IPS-NIHi11 (cell line): ENCODE results near the gene SLC25A3.
"Not testable (repeated sequence)": the region's sequence is repeated elsewhere in the genome, so short reads cannot be mapped to it uniquely, and the experiment has no call there.

Experiments used
- DNase-seq: peaks from one replicate; pipeline ENCODE4 v3.0.0; 2012; ENCODE audit warnings: mixed read lengths, low spot score

SLC25A3 gene

DNA sequence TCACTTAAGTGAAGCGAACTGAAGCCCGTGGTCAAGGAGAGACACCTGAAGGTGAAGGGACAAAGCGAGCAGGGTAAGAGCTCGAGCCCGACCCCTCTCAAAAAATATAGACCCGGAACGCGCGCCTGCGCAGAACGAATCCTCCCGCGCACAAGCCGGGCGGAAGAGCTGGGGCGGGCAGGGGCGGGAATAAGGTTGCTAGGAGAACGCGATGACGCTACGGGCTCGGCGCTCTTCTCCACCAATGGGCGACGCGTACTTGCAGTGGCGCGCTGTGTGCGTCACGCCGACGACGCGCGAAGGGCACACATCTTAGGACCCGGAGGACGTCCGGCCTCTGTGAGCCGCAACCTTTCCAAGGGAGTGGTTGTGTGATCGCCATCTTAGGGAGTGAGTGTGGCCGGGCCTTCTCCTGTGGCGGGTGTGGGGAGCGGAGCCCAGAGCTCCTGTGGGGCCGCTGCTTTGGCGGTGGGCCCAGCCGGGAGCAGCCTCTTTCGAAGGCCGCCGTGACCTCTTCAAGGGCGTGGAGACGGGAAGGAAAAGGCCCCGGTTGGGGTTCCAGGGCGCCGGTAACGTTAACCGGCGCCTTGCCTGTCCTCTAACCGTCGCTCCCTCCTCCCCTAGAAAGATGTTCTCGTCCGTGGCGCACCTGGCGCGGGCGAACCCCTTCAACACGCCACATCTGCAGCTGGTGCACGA is at the start of gene SLC25A3:
Gene SLC25A3 (plus strand): TSS at position 336 of the 699 bp plus-strand sequence. CDS start 293 bp downstream, at position 629.
- DNase-seq: peak; percentile 97

DNA sequence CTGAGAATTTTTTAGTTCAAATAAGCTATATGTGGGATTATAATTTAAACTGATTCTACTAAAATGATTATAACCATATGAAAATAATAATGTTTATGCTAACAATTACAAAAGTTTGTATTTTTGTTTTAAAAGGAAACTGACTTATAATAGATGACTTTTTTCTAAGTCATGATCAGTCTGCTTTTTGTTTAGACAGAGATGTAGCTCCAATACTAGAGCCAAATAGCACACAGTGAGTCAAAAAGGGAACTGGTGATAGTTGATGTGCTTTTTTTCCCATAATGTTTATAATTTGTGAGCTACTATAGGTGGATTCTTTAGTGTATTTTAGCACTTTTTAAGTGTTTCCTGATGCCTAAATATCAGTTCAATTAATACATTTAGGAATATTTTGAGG is 49.8 kb upstream of the SLC25A3 start:
- no peak for DNase-seq

DNA sequence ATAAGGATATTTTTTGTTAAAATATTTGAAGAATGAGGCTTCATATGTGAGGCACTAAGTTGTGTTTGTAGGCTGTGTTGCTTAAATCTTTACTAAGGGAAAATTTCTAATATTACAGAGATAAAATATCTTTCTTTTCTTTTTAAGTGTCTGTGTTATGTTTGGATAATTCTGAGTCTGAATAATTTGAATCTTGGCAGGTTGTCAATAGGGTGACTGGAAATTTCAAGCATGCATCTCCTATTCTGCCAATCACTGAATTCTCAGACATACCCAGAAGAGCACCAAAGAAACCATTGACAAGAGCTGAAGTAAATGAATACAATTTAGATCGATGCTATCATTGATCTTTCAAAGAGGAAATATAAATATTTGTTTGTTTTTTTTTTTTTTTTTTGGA is 48.7 kb upstream of the SLC25A3 start:
- no peak for DNase-seq

DNA sequence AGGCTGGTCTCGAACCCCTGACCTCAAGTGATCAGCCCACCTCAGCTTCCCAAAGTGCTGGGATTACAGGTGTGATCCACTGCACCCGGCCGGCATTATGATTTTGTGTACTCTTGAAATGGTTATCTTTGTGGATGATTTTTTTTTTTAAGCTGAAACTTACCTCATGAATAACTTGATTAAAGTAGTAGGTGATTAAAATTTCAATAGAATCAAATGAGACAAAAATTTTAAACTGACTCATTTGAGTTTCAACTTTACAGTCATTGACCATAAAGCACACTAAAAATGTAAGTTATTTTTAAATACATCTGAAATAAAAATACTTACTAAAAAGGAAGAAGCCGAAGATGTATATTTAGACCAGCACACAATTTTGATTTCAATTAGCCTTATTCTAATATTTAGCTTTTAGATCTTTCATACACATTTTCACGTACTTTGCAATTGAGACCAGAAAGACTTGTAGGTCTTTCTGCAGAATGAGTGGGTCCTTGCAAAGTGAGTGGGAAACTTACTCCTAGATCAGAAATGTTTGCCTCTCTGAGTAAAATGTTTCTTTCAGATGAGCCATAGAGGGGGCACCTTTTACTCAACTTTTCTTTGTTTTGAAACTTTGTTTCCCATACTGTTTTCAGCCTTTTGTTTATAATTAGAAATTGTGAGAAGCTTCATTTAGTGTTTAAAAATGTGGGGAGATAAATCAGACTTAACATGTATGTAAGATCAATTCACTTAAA is 43.9 kb upstream of the SLC25A3 start:
- no peak for DNase-seq

DNA sequence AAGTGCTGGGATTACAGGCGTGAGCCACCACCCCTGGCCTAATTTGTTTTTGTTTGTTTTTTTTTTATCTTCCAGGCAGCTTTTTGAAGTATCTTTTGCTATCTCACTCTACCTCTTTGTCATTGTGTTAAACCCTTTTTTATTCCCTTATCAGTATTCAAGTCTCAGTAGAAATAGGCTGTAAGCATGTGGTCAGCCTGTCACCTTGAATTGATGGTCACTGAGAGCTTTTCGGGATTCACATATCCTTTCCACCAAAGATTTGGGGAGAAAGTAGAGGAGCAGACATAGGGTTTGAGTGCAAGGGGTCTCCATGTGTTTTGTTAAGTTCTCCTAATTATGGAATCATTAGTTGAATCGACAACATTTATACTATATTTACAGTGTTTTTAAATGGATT is 41.7 kb upstream of the SLC25A3 start:
- no peak for DNase-seq

DNA sequence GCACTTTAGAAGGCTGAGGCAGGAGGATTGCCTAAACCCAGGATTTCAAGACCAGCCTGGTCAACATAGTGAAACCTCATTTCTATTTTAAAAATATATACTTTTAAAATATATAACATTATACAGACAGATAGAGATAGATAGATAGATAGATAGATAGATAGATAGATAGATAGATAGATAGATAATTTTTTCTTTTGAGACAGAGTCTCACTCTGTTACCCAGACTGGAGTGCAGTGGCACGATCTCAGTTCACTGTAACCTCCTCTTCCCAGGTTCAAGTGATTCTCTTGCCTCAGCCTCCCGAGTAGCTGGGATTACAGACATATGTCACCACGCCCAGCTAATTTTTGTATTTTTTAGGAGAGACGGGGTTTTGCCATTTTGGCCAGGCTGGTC is 35.4 kb upstream of the SLC25A3 start:
- not testable (repeated sequence) for DNase-seq

DNA sequence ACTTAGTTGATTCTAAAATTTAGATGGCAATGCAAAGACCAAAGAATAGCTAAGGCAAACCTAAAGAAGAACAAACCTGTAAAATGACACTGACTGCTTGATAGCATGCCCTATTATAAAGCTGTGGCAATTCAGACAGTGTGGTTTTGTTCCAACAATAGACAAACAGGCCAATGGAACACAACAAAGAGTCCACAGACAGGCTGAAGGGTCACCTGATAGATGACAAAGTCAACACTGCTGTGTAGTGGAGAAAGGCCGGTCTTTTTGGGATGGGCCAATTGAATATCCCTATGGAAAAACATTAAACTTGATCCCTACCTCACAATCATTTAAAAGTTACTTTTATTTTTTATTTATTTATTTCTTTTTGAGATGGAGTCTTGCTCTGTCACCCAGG is 33.8 kb upstream of the SLC25A3 start:
- DNase-seq: no peak

DNA sequence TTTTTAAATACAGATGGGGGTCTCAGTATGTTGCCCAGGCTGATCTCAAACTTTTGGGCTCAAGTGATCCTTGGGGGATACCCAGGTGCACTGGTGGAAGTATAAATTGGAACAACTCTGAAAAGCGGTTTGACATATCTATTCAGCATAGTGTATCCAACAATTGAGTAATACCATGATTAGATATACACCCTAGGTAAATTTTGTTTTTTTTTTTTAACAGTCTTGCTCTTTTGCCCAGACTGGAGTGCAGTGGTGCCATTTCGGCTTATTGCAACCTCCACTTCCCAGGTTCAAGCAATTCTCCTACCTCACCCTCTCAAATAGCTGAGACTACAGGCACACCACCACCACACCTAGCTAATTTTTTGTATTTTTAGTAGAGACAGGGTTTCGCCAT is 31.6 kb upstream of the SLC25A3 start:
- no peak for DNase-seq

DNA sequence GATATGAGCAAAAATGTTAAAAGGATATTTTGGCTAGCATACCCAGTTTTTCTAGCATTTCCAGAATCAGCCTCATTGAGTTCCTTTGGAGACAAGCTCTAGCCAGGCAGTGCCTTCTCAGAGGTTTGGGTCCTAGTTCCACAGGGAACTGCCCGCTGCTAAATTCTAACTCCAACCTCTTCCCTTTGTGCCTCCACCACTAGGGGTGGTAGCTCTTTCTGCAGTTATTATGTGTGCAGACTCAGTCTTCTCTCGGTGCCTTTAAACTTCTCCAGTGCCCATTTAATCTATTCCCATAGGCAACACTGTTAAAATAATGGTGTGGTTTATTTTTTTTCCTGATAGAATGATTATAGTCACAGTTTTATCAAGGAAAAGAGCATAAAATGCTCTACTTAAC is 21.5 kb upstream of the SLC25A3 start:
- peak; percentile 61 for DNase-seq

DNA sequence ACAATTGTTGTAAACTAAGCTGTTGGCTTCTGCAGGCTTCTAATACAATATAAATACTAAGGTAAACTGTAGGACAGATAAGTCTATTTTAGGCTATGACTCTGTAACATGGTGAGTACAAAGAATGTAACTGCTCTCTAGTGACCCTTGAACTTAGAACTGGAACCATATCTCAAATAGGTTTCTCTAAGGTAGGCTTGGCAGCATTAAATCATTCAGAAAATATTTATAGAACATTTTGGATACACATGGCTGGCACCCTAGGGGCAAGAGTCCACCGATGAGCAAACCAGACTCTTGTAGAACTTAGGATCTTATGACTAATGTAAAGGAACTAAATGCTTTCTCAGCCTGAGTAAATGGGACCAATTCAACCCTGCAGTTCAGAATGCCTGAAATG is 19.4 kb upstream of the SLC25A3 start:
- DNase-seq: no peak

DNA sequence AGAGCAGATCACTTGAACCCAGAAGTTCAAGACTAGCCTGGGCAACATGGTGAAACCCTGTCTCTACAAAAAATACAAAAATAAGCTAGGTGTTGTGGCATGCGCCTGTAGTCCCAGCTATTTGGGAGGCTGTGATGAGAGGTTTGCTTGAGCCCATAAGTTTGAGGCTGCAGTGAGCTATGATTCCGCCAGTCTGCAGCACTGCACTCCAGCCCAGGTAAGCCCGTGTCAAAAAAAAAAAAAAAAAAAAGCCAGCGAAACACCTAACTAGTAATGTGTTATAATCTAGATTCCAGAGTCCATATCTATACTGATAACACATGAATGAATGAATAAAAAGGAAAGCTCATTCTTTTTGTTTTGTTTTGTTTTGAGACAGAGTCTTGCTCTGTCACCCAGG is 18.5 kb upstream of the SLC25A3 start:
- no peak for DNase-seq

DNA sequence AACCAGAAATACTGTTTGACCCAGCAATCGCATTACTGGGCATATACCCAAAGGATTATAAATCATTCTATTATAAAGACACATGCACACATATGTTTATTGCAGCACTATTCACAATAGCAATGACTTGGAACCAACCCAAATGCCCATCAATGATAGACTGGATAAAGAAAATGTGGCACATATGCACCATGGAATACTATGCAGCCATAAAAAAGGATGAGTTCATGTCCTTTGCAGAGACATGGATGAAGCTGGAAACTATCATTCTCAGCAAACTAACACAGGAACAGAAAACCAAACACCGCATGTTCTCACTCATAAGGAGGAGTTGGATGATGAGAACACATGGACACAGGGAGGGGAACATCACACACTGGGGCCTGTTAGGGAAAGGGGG is 16.7 kb upstream of the SLC25A3 start:
- DNase-seq: not testable (repeated sequence)

DNA sequence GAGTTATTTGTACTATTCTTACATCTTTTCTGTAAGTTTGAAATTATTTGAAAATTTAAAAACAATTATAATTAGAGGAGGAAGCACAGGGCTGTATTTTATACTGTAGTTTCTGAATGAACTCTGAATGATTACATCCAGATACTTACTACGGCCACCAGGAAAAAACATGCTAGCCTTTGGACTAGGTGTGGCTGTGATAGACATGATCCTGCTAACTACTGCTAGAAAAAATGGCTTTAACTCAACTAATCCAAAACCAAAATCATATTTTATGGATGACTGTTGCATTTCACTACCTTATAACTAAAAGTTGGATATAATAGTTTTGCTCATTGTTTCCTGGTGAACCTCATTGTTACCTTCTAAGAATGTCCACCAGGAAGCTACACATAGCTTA is 15.1 kb upstream of the SLC25A3 start:
- DNase-seq: no peak

DNA sequence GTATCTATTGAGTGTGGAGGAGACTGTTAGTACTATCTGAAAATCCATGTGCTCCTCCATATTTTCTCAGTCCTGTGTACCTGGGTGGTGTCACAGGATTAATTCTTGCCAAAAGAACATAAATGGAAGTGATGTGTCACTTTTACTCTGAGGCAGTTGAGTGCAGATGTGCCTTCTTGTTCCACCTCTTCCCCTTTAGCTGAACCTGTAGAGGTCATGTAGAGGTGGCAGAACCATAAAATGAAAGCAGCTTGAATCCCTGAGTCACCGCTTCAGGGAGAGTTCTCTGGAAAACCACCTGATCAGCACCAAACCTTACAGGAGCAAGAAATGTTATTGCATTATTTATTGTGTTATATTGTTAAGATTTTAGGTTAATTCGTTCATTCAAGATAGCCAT is 14.7 kb upstream of the SLC25A3 start:
- DNase-seq: no peak

DNA sequence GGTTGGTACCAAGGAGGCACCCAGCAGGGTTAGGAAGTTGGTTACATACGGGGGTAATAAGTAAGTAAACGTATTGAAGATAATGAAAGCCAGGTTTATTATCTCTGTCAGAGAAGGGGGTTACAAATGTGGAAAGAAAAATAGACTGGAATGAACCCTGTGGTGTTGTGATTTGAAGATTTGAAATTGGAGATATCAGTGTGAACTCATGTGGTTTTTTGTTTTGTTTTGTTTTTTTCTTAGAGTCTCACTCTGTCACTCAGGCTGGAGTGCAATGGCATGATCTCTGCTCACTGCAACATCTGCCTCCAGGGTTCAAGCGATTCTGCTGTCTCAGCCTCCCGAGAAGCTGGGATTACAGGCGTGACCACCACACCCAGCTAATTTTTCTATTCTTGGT is 14.1 kb upstream of the SLC25A3 start:
- no peak for DNase-seq

DNA sequence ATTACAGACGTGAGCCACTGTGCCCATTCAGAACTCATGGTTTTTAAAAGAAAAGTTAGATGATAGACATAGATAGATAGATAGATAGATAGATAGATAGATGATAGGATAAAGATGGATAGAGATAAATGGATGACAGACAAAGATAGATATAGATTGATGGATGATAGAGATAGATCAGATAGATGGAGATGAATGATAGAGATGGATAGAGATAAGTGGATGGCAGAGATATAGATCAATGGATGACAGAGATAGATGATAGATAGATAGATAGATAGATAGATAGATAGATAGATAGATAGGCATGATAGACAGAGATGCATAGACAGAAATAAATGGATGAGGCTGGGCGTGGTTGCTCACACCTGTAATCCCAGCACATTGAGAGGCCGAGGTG is 13.7 kb upstream of the SLC25A3 start:
- no peak for DNase-seq

DNA sequence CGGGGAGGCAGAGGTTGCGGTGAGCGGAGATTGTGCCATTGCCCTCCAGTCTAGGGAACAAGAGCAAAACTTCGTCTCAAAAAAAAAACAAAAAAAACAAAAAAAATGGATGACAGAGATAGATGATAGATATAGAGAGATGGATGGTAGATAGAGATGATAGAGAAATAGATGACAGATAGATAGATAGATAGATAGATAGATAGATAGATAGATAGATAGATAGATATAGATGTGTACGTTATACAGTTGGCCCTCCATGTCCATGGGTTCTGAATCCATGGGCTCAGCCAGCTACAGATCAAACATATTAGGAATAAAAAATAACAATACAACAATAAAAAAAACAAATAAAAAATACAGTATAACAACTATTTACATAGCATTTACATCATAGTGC is 12.8 kb upstream of the SLC25A3 start:
- DNase-seq: no peak

DNA sequence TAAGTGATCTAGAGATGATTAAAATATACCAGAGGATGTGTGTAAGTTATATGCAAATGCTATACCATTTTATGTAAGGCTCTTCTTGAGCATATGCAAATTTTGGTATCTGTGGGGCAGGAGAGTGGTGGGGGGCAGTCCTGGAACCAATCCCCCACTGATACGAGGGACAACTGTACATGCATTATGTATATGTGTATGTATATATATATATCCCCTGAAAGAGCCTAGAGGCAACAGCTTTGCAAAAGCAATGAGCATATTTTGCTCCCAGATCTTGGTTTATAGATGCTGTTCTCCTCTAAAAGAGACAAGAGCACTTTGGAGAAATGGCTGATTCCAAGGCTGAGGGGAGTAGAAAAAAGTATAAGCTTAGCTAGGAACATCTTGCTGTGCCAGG is 12.4 kb upstream of the SLC25A3 start:
- no peak for DNase-seq

DNA sequence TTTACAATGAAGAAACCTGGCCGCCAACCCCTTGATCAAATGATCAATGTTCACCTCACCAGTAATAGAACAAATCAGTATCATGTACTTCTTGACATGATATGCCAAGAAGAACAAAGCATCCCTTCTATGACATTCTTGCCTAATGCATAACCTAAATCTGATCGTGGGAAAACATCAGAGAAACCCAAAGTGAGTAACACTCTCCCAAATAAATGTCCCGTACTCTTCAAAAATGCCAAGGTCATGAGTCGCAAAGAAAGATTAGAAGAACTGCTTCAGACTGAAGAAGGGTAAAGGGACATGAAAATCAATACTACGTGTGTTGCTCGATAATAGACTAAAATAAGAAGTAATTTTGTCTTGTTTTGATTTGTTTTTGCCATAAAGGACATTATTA is 11.4 kb upstream of the SLC25A3 start:
- DNase-seq: no peak

DNA sequence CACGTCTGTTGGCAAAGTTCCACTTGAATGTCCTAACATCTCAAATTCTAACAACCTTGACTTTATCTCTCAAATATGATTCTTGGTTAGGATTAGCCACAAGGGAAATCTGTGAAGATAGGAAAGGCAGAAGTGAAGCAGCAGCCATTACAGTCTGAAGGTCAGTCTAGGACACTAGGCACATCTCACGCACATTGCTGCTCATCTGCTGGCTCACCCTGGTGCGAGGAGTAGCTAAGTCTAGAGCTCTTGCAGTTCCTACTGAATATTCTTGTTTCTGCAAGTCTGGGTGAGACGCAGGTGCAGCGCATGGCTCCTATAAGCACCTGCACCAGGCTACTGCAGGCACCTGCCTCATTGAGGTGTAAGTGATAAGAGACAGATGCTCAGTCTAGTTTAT is 6.4 kb upstream of the SLC25A3 start:
- DNase-seq: no peak

DNA sequence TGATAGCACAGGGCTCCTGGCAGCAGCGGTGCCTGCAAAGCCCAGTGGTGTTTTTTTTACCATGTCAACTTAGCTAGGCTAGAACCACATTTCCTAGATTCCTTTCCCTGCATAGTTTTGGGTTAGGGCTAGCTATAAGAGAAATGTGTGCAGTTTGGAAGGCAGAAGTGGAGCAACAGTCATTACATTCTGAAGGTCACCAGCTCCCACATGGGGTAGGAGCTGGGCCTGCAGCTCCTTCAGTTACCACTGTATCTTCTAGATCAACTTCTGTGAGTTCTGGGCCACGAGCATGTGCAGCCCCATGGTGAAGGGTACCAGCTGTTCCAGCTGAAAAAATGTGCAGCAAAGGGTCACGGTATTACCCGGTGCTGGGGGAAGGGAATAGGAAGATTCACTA is 2.3 kb upstream of the SLC25A3 start:
- DNase-seq: no peak

DNA sequence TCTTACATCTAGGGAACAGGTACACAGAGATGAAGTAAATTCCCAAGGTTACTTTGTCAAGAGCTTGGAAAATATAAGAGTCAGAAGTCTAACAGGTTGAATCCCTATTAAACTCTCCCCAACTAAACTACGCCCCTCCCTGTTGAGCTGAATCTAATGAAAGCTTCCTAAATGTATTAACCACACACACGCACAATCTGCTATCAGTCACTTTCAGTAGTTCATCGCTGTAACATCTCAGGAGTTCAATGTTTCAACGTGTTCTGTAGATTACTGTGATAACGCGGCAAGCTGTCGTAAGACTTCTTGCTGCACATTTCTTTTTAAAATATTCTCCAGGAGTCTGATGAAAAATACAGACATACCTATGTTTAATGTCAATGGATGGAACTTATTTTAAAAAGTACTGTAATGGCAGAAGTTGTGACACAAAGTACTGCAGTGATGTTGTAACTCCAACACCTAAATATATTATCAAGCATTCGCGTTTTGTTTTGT is 612 bp upstream of the SLC25A3 start:
- no peak for DNase-seq

DNA sequence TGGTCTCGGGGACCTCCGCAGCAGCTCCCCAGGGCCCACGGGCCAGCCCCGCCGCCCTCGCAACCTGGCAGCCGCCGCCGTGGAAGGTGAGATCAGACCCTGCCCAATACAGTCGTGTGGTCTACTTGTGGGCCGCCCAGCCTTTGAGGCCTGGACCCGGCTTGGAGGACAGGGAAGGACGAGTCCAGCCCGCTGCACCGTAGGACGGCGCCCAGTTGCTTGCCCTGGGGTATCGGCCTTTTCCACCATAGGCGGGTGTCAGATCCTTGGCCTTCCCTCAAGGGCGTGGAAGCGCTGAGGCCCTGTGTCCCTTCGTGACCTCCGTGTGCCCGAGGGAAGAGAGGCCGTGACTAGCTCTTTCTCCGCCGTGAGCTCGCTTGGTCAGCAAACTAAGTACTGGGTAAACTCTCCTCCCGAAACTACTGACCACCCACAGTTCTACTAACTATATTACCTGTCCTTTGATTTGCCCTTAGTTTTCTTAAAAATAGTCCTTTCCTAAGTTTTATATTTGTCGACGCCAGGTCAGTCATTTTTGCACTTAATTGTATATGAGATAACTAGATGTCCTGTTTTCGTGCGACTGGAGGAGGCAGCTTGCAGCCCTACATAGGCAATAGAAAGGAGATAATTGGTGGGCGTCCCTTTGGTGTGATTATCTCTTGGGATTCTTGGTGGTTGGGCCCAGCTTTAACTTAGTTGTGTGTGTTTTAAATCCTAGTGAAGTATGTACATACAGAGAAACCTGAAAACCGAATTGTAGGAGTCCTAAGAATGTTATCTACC is 757 bp downstream of the SLC25A3 start:
- DNase-seq: no peak
